ENCODE data around the gene MCM9. TPM values are rescaled to one million over a fixed set of nuclear protein-coding genes. Genes with fewer than 3 reads are reported as not detected.

MCM9 gene
- total RNA-seq, 1 donor from 2014 or later: 28.8 TPM

- no peak for DNase-seq (ENCODE audit: low read depth)
Observed at GRCh38 chr6:118864341-118865099, 70.4 kb downstream of the MCM9 start.

- DNase-seq (ENCODE audit: low read depth): no peak
Observed at GRCh38 chr6:118862443-118862842, 72.5 kb downstream of the MCM9 start.

- DNase-seq (ENCODE audit: low read depth): no peak
Observed at GRCh38 chr6:118860880-118861279, 74.1 kb downstream of the MCM9 start.

- no peak for DNase-seq (ENCODE audit: low read depth)
Observed at GRCh38 chr6:118860363-118860762, 74.6 kb downstream of the MCM9 start.

- no peak for DNase-seq (ENCODE audit: low read depth)
Observed at GRCh38 chr6:118859517-118860064, 75.4 kb downstream of the MCM9 start.

GRCh38 chr6:118856301-118856700, 78.7 kb downstream of the MCM9 start:
- no peak for DNase-seq (ENCODE audit: low read depth)

GRCh38 chr6:118853408-118853807, 81.6 kb downstream of the MCM9 start:
- no peak for DNase-seq (ENCODE audit: low read depth)

GRCh38 chr6:118844915-118845314, 90.0 kb downstream of the MCM9 start:
- DNase-seq (ENCODE audit: low read depth): no peak

GRCh38 chr6:118843685-118844390, 91.1 kb downstream of the MCM9 start:
- no peak for DNase-seq (ENCODE audit: low read depth)

- no peak for DNase-seq (ENCODE audit: low read depth)
Observed at GRCh38 chr6:118830691-118831090, 104.3 kb downstream of the MCM9 start.

- no peak for DNase-seq (ENCODE audit: low read depth)
Observed at GRCh38 chr6:118829817-118830478, 105.0 kb downstream of the MCM9 start.

- no peak for DNase-seq (ENCODE audit: low read depth)
Observed at GRCh38 chr6:118826096-118826495, 108.9 kb downstream of the MCM9 start.

GRCh38 chr6:118825661-118826060, 109.3 kb downstream of the MCM9 start:
- DNase-seq (ENCODE audit: low read depth): no peak

GRCh38 chr6:118815495-118815894, 119.5 kb downstream of the MCM9 start:
- DNase-seq (ENCODE audit: low read depth): no peak

GRCh38 chr6:118813775-118814174, 121.2 kb downstream of the MCM9 start:
- DNase-seq (ENCODE audit: low read depth): peak; percentile 62

GRCh38 chr6:118812970-118813369, 122.0 kb downstream of the MCM9 start:
- DNase-seq (ENCODE audit: low read depth): peak; percentile 31

- DNase-seq (ENCODE audit: low read depth): no peak
Observed at GRCh38 chr6:118810420-118811027, 124.4 kb downstream of the MCM9 start.

- no peak for DNase-seq (ENCODE audit: low read depth)
Observed at GRCh38 chr6:118808793-118809638, 125.9 kb downstream of the MCM9 start.

GRCh38 chr6:118804091-118804490, 130.9 kb downstream of the MCM9 start:
- DNase-seq (ENCODE audit: low read depth): no peak

- no peak for DNase-seq (ENCODE audit: low read depth)
Observed at GRCh38 chr6:118801257-118801656, 133.7 kb downstream of the MCM9 start.
